ENCODE measurements around the gene HACD3.
"Not testable (repeated sequence)": the region's sequence is repeated elsewhere in the genome, so short reads cannot be mapped to it uniquely, and the experiment has no call there.

Gene HACD3

DNA sequence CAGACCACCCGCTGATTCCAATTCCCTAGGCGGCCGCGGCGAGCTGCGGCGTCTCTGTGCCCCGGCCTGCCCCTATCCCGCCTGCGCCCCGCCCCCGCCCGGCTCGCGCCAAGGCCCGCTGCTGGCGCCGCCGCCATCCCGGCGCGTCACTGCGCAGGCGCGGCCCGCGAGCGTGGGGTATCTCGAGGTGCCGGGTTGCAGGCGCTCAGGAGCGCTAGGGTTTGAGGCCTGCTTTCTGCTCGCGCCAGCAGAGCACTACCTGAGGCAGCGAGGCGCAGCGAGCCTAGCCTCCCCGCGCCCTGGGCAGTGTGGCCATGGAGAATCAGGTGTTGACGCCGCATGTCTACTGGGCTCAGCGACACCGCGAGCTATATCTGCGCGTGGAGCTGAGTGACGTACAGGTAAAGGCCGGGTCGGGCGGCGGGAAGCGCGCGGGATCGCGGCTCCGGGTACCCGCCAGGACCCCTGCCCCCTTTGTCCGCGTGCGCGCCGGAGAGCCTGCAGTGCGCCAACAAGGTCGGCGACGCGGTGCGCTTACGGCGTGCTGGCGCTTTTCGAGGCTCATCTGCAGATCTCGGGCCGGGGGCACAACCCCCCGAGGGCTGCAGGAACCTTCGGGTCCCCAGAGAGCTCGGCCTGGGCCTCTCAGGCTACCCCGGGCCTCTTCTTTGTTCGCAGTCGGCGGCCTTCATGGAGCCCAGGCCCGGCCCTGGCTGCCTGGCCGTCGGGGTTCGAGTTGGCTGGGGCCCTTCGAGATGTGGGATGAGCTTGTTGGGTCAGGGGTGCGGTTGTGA lies at the start of gene HACD3:
HACD3 (plus strand) TSS at position 146 of the 794 bp plus-strand sequence; CDS start at position 315, 169 bp downstream.
- DNase-seq = peak; percentile 88 to 96

GRCh38 chr15:65484876-65485275 lies 45.4 kb upstream of the HACD3 start:
- DNase-seq = no peak

GRCh38 chr15:65494076-65494475 lies 36.2 kb upstream of the HACD3 start:
- no peak for DNase-seq

DNA sequence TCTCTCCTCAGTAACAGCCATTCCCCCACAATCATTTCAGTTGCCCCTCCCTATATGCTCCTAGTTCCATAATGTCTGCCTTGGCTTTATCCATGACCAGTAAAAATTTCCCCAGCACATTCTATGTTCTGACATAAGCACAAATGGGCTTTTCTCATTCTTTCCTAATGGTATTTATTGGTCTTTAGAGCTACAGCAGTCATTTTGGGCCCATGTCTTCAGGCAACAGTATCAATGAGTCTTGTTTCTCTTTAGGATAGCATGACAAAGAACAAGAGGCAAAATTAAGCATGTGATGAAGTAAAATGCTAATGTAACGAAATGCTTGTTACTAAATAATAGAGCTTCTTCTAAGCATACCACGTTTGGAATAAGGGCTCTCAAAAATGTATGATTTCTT lies 20.9 kb upstream of the HACD3 start:
- no peak for DNase-seq

GRCh38 chr15:65512189-65512588 lies 18.1 kb upstream of the HACD3 start:
- DNase-seq = no peak

DNA sequence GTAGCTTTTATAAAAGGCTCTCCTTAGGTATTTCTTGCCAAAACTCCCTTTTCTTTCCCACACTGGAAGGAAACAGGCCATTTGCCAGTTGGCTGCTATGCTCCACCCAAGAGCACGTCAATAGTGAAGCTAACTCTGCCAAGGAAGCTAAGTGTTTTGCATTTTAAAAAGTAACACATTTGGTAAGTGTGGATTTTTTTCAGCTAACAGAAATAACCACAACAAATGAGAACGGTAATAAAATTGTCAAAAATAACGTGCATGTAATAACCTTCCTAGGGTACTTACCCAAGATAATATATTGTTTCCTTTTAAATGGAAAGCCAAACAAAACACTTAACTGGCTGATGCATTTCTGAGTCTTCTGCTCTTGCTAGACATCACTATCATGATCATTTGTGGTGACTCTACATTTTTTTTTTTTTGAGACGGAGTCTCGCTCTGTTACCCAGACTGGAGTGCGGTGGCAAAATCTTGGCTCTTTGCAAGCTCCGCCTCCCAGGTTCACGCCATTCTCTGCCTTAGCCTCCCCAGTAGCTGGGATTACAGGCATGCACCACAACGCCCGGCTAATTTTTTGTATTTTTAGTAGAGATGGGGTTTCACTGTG lies 17.4 kb upstream of the HACD3 start:
- no peak for DNase-seq

DNA sequence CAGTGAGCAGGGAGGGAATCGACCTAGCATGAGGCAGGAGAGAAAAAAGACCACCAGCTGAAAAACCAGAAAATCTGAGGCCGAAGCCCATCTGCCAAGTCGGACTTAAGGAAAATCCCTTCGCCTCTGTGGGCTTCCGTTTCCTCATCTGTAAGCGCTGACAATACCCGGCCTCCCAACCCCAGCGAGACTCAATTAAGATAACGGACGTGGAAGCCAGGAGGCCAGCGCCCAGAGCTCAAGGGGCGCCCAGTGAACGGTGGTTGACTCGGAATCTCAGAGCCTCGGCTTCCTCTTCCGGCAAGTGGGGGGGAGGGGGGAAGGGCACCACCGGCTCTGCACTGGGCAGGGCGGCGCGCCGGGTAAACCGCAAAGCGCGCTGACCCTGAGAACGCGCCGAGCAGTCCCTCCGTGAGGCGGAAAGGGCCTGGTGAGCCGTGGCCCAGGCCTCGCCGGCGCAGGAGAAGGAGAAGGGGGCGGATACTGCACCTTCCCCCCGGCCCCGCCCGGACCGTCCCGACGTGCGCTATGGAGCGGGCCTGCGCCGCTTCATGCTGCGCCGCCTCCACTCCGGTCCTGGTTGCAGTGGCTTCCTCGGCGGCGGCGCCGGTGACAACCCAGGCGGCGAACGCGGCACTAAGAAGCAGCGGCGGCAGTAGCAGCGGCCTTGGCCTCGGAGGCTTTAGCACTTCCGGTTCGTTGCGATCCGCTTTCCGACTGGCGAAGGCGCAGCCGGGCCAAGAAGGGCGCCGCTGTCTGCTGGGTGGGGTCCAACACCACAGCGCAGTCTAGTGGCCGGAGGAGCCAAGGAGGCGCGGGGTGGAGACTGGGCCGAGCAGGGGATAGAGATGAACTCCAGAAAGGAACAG lies 13.0 kb upstream of the HACD3 start, which contains the start of gene DPP8:
DPP8 (minus strand) TSS at position 693 of the 869 bp plus-strand sequence. CDS start 5,136 bp downstream, outside the sequence.
- peak; percentile 91 to 92 for DNase-seq

- DNase-seq = no peak
Observed at GRCh38 chr15:65517866-65518207, 12.4 kb upstream of the HACD3 start.

DNA sequence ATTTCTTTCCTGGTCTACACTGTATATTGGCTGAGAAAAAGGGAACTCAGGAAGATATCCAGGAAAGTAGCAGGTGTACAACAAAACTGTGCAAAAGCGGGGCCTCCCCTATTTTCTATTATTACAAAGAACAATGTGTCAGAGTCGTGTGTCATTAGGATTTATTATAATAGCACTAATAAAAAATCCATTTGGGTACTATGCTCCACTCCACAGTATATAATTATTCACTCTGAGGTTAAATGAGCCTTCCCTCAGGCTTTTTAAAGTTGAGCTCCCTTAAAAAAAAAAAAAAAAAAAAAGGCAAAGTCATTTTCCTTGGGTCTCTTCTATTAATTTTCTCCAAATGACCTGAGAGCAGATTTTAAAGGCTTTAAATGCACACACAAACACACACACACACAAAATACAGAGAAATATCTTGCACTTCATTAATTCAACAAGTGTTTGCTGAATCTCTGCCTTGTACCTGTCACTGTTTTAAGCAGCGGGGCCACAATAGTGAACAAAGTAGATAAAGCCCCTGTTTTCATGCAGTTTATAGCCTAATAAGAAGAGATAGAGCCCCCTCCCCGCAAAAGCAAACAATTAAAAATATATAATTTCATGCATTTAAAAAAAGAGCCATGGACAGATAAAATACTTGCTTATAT lies 11.5 kb upstream of the HACD3 start:
- no peak for DNase-seq

- DNase-seq = no peak
Observed at GRCh38 chr15:65521350-65521749, 8.9 kb upstream of the HACD3 start.

GRCh38 chr15:65524226-65524625 lies 6.0 kb upstream of the HACD3 start:
- DNase-seq = no peak

DNA sequence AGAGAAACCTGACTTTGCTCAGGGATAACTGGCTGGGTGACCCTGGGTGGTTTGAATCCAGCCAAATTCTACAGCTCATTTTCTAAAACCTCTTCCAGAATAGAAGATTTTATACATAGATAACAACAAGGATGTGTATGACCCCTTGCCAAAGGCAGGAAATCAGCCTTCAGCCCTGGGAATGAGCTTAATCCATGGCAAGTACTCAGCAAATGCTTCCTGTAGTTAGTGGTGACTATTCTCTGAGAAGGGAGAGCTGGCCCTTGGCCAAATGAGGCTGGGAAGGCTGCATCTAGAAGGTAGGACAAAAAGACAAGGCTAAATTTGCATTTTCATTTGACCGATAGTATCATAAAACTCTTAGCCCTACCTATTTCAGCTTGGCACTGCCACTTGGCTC lies 4.6 kb upstream of the HACD3 start:
- DNase-seq = no peak

GRCh38 chr15:65528461-65529060 lies 1.7 kb upstream of the HACD3 start:
- no peak for DNase-seq

- DNase-seq = no peak
Observed at GRCh38 chr15:65529762-65530317, 423 bp upstream of the HACD3 start.

DNA sequence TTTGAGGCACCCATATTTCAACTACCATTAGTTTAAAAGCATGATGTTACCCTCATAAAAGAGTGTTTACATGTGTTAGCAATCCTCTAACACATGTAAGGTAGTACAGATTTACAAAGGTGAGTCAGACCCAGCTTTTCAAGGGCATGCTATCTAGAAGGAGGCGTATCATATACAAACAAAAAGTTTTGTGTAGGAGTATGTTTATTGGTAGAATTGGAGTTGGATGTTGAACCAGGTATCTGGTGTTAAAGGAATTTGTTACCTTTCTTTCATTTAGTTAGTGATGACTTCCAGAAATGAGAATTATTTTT lies 2.4 kb downstream of the HACD3 start:
- DNase-seq = no peak

GRCh38 chr15:65533057-65533756 lies 2.9 kb downstream of the HACD3 start:
- DNase-seq = no peak

DNA sequence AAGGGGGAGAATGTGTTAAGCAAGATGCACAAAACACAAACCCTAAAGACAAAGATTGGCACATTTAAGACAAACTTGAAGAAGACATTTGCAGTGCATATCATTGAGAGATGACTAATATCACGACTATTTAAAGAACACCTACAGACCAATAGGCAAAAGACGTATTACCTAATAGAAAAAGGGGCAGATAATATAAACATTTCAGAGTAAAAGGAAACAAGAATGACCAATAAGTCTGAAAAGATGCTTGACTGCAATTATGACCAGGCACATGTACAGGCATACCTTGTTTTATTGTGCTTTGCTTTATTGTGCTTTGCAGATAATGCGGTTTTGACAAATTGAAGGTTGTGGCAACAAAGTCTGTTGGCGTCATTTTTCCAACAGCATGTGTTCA lies 4.9 kb downstream of the HACD3 start:
- DNase-seq = no peak

DNA sequence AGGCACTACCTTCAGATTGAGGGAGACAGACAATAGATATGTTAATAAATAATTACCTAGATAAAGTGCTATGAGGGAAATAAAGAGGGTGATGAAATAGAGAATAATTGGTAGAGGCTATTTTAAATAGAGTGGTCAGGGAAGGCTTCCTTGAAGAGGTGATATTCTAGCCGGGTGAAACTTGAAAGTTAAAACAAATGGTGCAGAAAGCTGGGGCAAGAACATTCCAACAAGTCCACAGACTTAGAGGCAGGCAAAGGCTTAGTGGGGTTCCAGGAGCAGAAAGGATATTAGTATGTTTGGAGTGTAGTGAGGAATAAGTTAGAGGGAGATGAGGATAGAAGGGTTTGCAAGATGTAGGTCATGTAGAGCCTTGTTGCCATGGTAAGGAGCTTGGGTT lies 10.1 kb downstream of the HACD3 start:
- DNase-seq = no peak

- no peak for DNase-seq
Observed at GRCh38 chr15:65541231-65541820, 11.1 kb downstream of the HACD3 start.

DNA sequence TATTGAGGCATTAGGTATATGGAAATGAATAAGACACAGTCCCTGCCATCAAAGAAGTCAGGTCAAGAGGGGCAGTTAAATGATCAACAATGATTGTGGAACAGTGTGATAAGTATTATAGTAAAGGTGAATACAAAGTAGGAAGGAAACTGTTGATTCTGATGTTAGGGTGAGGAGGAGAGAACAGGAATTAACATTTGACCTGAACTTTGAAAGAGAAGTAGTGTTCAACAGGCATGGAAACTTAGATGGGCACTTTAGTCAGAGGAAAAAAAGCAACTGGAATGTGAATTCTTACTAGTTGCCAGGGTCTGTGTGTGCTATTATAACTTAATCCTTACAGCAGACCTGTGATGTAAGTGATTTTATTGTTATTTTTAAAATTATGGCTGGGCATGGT lies 17.6 kb downstream of the HACD3 start:
- no peak for DNase-seq

DNA sequence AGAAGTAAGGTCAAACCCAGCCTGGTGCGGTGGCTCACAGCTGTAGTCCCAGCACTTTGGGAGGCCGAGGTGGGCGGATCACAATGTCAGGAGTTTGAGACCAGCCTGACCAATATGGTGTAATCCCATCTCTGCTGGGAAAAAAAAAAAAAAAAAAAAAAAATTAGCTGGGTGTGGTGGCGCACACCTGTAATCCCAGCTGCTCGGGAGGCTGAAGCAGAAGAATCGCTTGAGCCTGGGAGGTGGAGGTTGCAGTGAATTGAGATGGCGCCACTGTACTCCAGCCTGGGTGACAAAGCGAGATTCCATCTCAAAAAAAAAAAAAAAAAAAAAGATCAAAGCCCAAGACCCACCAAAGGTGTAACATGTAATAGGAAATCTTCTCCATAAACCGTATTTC lies 19.0 kb downstream of the HACD3 start:
- not testable (repeated sequence) for DNase-seq

Measured in stimulated activated CD4-positive, alpha-beta T cell treated with anti-CD3 and anti-CD28 coated beads, Interleukin-4, amount 100 ng/mL, for 4 hours (primary cell).